ENCODE results near the gene FAM83D.

FAM83D gene

GRCh38 chr20:38894091-38894847 lies 31.9 kb upstream of the FAM83D start:
- H3K23ac ChIP-seq (ENCODE audit: low read depth, low read length, poor library complexity): peak overlapping the region; percentile 62
- H3K4ac ChIP-seq (ENCODE audit: low read length): no peak overlapping the region
- peaks cover 0 to 10% of the 10 kb centered on the region in 2 donors for H3K36me3 ChIP-seq (replicated peaks in 1 of 2; ENCODE audit: control insufficient read depth in 2 of 2, insufficient read depth in 2 of 2, low read length in 2 of 2)
- no peak overlapping the region for H3K4me3 ChIP-seq (ENCODE audit: low read length in 2 of 2)
- no peak for DNase-seq (ENCODE audit: low spot score)
- H2AK5ac ChIP-seq (ENCODE audit: low read depth, low read length): peak overlapping the region; percentile 65
- H2BK15ac ChIP-seq (ENCODE audit: low read length): no peak overlapping the region
- H3K14ac ChIP-seq (ENCODE audit: low read length): peak overlapping the region; percentile 32
- H3K18ac ChIP-seq (ENCODE audit: low read length): peak overlapping the region; percentile 81
- H3K4me2 ChIP-seq (ENCODE audit: insufficient read depth, low read length, poor library complexity, severe bottlenecking): peak overlapping the region; percentile 22
- H3K9ac ChIP-seq (ENCODE audit: low read depth, low read length, poor library complexity): no peak overlapping the region
- no peaks in the 10 kb centered on the region for H3K79me1 ChIP-seq (ENCODE audit: low read depth, low read length)
- WGBS, 2 donors (ENCODE audit: extremely low coverage in 2 of 2, insufficient read length in 2 of 2, insufficient replicate concordance in 1 of 2): no CpG with 5 or more reads among the region's 30 CpGs
- H3K9me3 ChIP-seq (replicated peaks in 1 of 2; ENCODE audit: control insufficient read depth in 2 of 2, insufficient read depth in 1 of 2, low read depth in 1 of 2, low read length in 2 of 2): peaks cover 0 to 2% of the 10 kb centered on the region in 2 donors
- peak overlapping the region; percentile 52 for H2BK12ac ChIP-seq (ENCODE audit: low read length)
- no peak overlapping the region for H2BK5ac ChIP-seq (ENCODE audit: low read length)
- H4K8ac ChIP-seq (ENCODE audit: low read depth, low read length): no peak overlapping the region
- H2AFZ ChIP-seq (ENCODE audit: low read length): no peak overlapping the region
- H3K4me1 ChIP-seq (ENCODE audit: control insufficient read depth in 2 of 2, insufficient read depth in 1 of 2, low read depth in 1 of 2, low read length in 2 of 2): peaks cover 10% of the 10 kb centered on the region in 2 donors
- H4K91ac ChIP-seq (ENCODE audit: low read depth, low read length, poor library complexity): peak overlapping the region; percentile 15
- H3K27ac ChIP-seq (replicated peaks; ENCODE audit: low read length): no peak overlapping the region
- H2BK120ac ChIP-seq (ENCODE audit: low read depth, low read length): no peak overlapping the region
- H3K27me3 ChIP-seq (ENCODE audit: control insufficient read depth in 3 of 3, insufficient read depth in 3 of 3, low read depth in 1 of 3, low read length in 3 of 3): no peaks in the 10 kb centered on the region

GRCh38 chr20:38895098-38895949 lies 30.9 kb upstream of the FAM83D start:
- no peak for DNase-seq (ENCODE audit: low spot score)
- Histone ChIP-seq H3K27ac (replicated peaks; ENCODE audit: low read length) (no peak overlapping the region), H2BK12ac (ENCODE audit: low read length) (no peak overlapping the region), H3K9ac (ENCODE audit: low read depth, low read length, poor library complexity) (no peak overlapping the region), H3K14ac (ENCODE audit: low read length) (no peak overlapping the region), H3K36me3 (replicated peaks in 1 of 2; ENCODE audit: control insufficient read depth in 2 of 2, insufficient read depth in 2 of 2, low read length in 2 of 2) (peaks cover 0 to 11% of the 10 kb centered on the region in 2 donors), H4K91ac (ENCODE audit: low read depth, low read length, poor library complexity) (no peak overlapping the region), H3K4me3 (ENCODE audit: low read length in 2 of 2) (no peak overlapping the region), H2AFZ (ENCODE audit: low read length) (no peak overlapping the region), H3K27me3 (ENCODE audit: control insufficient read depth in 3 of 3, insufficient read depth in 3 of 3, low read depth in 1 of 3, low read length in 3 of 3) (no peaks in the 10 kb centered on the region), H3K79me1 (ENCODE audit: low read depth, low read length) (no peaks in the 10 kb centered on the region), H3K9me3 (replicated peaks in 1 of 2; ENCODE audit: control insufficient read depth in 2 of 2, insufficient read depth in 1 of 2, low read depth in 1 of 2, low read length in 2 of 2) (peaks cover 0 to 2% of the 10 kb centered on the region in 2 donors), H3K4me1 (ENCODE audit: control insufficient read depth in 2 of 2, insufficient read depth in 1 of 2, low read depth in 1 of 2, low read length in 2 of 2) (peaks cover 10% of the 10 kb centered on the region in 2 donors), H2BK15ac (ENCODE audit: low read length) (no peak overlapping the region), H3K23ac (ENCODE audit: low read depth, low read length, poor library complexity) (no peak overlapping the region), H2AK5ac (ENCODE audit: low read depth, low read length) (no peak overlapping the region), H2BK5ac (ENCODE audit: low read length) (no peak overlapping the region), H3K4me2 (ENCODE audit: insufficient read depth, low read length, poor library complexity, severe bottlenecking) (no peak overlapping the region), H3K18ac (ENCODE audit: low read length) (no peak overlapping the region), H3K4ac (ENCODE audit: low read length) (no peak overlapping the region), H2BK120ac (ENCODE audit: low read depth, low read length) (no peak overlapping the region), H4K8ac (ENCODE audit: low read depth, low read length) (no peak overlapping the region)
- WGBS, 2 donors (ENCODE audit: extremely low coverage in 2 of 2, insufficient read length in 2 of 2, insufficient replicate concordance in 1 of 2): no CpG with 5 or more reads among the region's 9 CpGs

- peaks cover 0 to 18% of the 10 kb centered on the region in 2 donors for H3K36me3 ChIP-seq (replicated peaks in 1 of 2; ENCODE audit: control insufficient read depth in 2 of 2, insufficient read depth in 2 of 2, low read length in 2 of 2)
- H3K4me1 ChIP-seq (ENCODE audit: control insufficient read depth in 2 of 2, insufficient read depth in 1 of 2, low read depth in 1 of 2, low read length in 2 of 2): peaks cover 10% of the 10 kb centered on the region in 2 donors
- H3K4me2 ChIP-seq (ENCODE audit: insufficient read depth, low read length, poor library complexity, severe bottlenecking): no peak overlapping the region
- no peak overlapping the region for H2AFZ ChIP-seq (ENCODE audit: low read length)
- H3K23ac ChIP-seq (ENCODE audit: low read depth, low read length, poor library complexity): no peak overlapping the region
- H4K91ac ChIP-seq (ENCODE audit: low read depth, low read length, poor library complexity): no peak overlapping the region
- H2BK15ac ChIP-seq (ENCODE audit: low read length): no peak overlapping the region
- H3K14ac ChIP-seq (ENCODE audit: low read length): no peak overlapping the region
- H2BK120ac ChIP-seq (ENCODE audit: low read depth, low read length): no peak overlapping the region
- no peak overlapping the region for H2AK5ac ChIP-seq (ENCODE audit: low read depth, low read length)
- H3K18ac ChIP-seq (ENCODE audit: low read length): no peak overlapping the region
- peaks cover 0 to 2% of the 10 kb centered on the region in 2 donors for H3K9me3 ChIP-seq (replicated peaks in 1 of 2; ENCODE audit: control insufficient read depth in 2 of 2, insufficient read depth in 1 of 2, low read depth in 1 of 2, low read length in 2 of 2)
- no peak overlapping the region for H3K4ac ChIP-seq (ENCODE audit: low read length)
- no peak for DNase-seq (ENCODE audit: low spot score)
- no peak overlapping the region for H2BK12ac ChIP-seq (ENCODE audit: low read length)
- H3K27me3 ChIP-seq (ENCODE audit: control insufficient read depth in 3 of 3, insufficient read depth in 3 of 3, low read depth in 1 of 3, low read length in 3 of 3): no peaks in the 10 kb centered on the region
- no peak overlapping the region for H3K4me3 ChIP-seq (ENCODE audit: low read length in 2 of 2)
- H3K79me1 ChIP-seq (ENCODE audit: low read depth, low read length): no peaks in the 10 kb centered on the region
- H4K8ac ChIP-seq (ENCODE audit: low read depth, low read length): no peak overlapping the region
- H3K27ac ChIP-seq (replicated peaks; ENCODE audit: low read length): no peak overlapping the region
- H2BK5ac ChIP-seq (ENCODE audit: low read length): no peak overlapping the region
- no peak overlapping the region for H3K9ac ChIP-seq (ENCODE audit: low read depth, low read length, poor library complexity)
Measured at GRCh38 chr20:38896009-38896594, 30.1 kb upstream of the FAM83D start.

GRCh38 chr20:38897267-38897666 lies 28.9 kb upstream of the FAM83D start:
- Histone ChIP-seq H4K8ac (ENCODE audit: low read depth, low read length) (no peak overlapping the region), H2BK12ac (ENCODE audit: low read length) (no peak overlapping the region), H4K91ac (ENCODE audit: low read depth, low read length, poor library complexity) (no peak overlapping the region), H3K79me1 (ENCODE audit: low read depth, low read length) (no peaks in the 10 kb centered on the region), H2BK5ac (ENCODE audit: low read length) (no peak overlapping the region), H3K9me3 (replicated peaks in 1 of 2; ENCODE audit: control insufficient read depth in 2 of 2, insufficient read depth in 1 of 2, low read depth in 1 of 2, low read length in 2 of 2) (peaks cover 0 to 2% of the 10 kb centered on the region in 2 donors), H2BK15ac (ENCODE audit: low read length) (no peak overlapping the region), H3K18ac (ENCODE audit: low read length) (no peak overlapping the region), H3K4me1 (ENCODE audit: control insufficient read depth in 2 of 2, insufficient read depth in 1 of 2, low read depth in 1 of 2, low read length in 2 of 2) (peaks cover 8 to 10% of the 10 kb centered on the region in 2 donors), H3K4ac (ENCODE audit: low read length) (no peak overlapping the region), H2BK120ac (ENCODE audit: low read depth, low read length) (no peak overlapping the region), H3K9ac (ENCODE audit: low read depth, low read length, poor library complexity) (no peak overlapping the region), H3K36me3 (replicated peaks in 1 of 2; ENCODE audit: control insufficient read depth in 2 of 2, insufficient read depth in 2 of 2, low read length in 2 of 2) (peaks cover 0 to 23% of the 10 kb centered on the region in 2 donors), H3K27me3 (ENCODE audit: control insufficient read depth in 3 of 3, insufficient read depth in 3 of 3, low read depth in 1 of 3, low read length in 3 of 3) (no peaks in the 10 kb centered on the region), H3K23ac (ENCODE audit: low read depth, low read length, poor library complexity) (no peak overlapping the region), H2AFZ (ENCODE audit: low read length) (no peak overlapping the region), H3K27ac (replicated peaks; ENCODE audit: low read length) (no peak overlapping the region), H2AK5ac (ENCODE audit: low read depth, low read length) (no peak overlapping the region), H3K4me3 (ENCODE audit: low read length in 2 of 2) (no peak overlapping the region), H3K4me2 (ENCODE audit: insufficient read depth, low read length, poor library complexity, severe bottlenecking) (no peak overlapping the region), H3K14ac (ENCODE audit: low read length) (no peak overlapping the region)
- no CpG with 5 or more reads among the region's 4 CpGs for WGBS, 2 donors (ENCODE audit: extremely low coverage in 2 of 2, insufficient read length in 2 of 2, insufficient replicate concordance in 1 of 2)
- DNase-seq (ENCODE audit: low spot score): no peak
